Ovary (tissue), 1 donor: ENCODE data around the gene CCDC148.

Experiments used
- EP300 ChIP-seq: sonication (generic); formaldehyde crosslinking; IDR thresholded peaks from one replicate; pipeline ENCODE4 v1.6.1; 2017; ENCODE audit warnings: antibody characterized with exemption
- POLR2A ChIP-seq: fragments of 450-650 bp; IDR thresholded peaks from one replicate; pipeline ENCODE4 v1.6.1; 2017; ENCODE audit warnings: antibody characterized with exemption, mild to moderate bottlenecking, moderate library complexity

DNA sequence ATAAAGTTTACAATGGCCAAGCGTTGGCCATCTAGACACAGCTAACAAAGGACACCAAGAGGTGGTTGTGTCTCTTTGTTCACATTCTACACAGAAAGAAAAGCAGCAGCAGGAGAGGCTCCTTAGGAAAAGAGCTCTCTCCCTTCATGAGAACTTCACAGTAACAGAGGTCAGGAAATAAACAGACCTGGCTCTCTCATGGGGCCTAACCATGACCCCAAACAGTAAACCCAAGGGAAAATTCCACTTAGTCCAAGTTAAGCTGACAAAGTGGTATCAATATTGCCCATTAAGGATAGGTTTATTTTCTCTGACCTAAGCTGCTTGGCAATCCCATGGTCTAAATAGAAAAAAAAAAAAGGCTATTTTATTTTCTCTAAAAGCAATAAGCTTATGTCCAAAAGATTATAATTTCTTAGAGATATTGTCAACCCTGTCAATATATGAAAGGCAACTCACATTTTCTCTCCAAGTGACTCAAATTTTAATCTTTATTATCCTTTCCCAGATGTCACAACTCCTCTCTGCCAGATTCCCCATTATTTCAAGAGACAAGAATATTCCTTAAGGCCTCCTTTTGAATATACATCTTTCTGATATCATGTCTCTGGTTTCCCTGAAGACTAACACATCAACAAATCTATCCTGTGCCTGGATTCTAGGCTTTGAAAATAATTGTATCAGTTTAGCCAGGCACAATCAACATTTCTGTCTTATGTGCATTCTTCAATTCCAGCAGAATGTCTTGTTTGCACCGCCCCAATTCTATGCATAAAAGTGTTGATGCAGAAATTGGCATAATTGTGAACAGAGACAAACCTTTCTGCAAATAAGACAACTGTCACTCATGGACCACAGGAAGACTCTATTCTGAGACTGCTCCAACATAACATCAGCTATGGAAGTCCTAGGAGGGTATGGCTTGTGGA, 263.8 kb downstream of the CCDC148 start:
- no peak for TF ChIP-seq POLR2A
- no peak for TF ChIP-seq EP300
